ENCODE results near the gene GINS2. TPM values are rescaled to one million over a fixed set of nuclear protein-coding genes. Genes with fewer than 3 reads are reported as not detected.

The GINS2 gene
- total RNA-seq, 1 experiment from 2014 or later = 38.0 TPM

DNA sequence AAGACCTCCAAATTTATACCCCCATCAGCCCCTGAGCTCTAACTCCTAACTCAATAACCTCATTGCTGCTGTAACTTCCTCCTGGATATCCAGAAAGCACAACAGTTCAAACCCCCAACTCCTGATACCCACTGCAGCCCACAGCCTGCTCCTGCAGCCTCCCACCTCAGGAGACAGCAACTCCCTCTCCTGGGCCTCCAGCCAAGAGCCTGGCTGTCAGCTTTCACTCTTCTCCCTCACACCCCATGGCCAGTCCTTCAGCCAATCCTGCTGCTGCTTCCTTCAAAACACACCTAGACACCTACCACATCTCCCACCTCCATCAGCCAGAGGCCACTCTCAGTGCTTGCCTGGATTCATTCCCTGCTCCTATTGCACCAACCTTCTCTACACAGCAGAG lies 5.4 kb downstream of the GINS2 start (continued):
- TF ChIP-seq FOXP1 (CRISPR knock-in tag; IDR thresholded peaks at IDR 0.05; ENCODE audit: borderline replicate concordance) (no peak), HMGA2 (CRISPR knock-in tag; IDR thresholded peaks at IDR 0.05) (no peak), ZNF121 (CRISPR knock-in tag; IDR thresholded peaks at IDR 0.05) (no peak), CREM (CRISPR knock-in tag; IDR thresholded peaks at IDR 0.05) (no peak)
- TF ChIP-seq, protein P1, sequence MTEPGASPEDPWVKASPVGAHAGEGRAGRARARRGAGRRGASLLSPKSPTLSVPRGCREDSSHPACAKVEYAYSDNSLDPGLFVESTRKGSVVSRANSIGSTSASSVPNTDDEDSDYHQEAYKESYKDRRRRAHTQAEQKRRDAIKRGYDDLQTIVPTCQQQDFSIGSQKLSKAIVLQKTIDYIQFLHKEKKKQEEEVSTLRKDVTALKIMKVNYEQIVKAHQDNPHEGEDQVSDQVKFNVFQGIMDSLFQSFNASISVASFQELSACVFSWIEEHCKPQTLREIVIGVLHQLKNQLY (CRISPR knock-in tag; IDR thresholded peaks at IDR 0.05) = no peak

DNA sequence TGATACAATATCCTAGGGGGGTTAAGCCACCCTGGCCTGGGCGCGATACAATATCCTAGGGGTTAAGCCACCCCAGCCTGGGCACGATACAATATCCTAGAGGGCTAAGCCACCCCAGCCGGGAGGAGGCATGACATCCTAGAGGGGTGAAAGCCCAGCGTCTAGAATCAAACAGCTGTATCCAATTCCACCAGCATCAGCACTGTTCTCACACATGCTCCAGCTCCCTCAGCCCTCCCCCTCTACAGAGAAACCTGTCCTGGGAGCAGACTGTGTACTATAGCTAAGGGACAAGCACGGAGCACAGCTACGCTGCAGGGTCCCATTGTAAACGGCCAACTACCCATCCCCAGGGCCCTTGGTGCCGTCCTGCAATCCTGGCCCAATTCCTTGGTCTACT lies 6.2 kb downstream of the GINS2 start:
- no peak; the same call in 1 of the 2 replicates for ATAC-seq
- Mint-ChIP-seq H3K4me1 (peaks cover 8% of the 10 kb centered on the region), H3K9me3 (no peaks in the 10 kb centered on the region), H3K36me3 (peaks cover 38% of the 10 kb centered on the region), H3K27ac (no peak overlapping the region), H3K27me3 (ENCODE audit: low read depth) (no peaks in the 10 kb centered on the region), H3K4me3 (no peak overlapping the region)
- CTCF ChIA-PET = interaction anchor here (0.9 to 1.7 kb wide), 5 partner anchors 16 to 266 kb away, joined by 4 to 10 read pairs (median 5); no protein-coding TSS in a partner anchor
- TF ChIP-seq SMAD3 (CRISPR knock-in tag; IDR thresholded peaks at IDR 0.05; ENCODE audit: borderline replicate concordance) (no peak), NFE2L1 (CRISPR knock-in tag; IDR thresholded peaks at IDR 0.05) (no peak), NFYB (CRISPR knock-in tag; conservative IDR thresholded peaks at IDR 0.05; ENCODE audit: low read depth) (no peak), JAZF1 (CRISPR knock-in tag; IDR thresholded peaks at IDR 0.05) (no peak), RELA (CRISPR knock-in tag; IDR thresholded peaks at IDR 0.05; ENCODE audit: borderline replicate concordance) (no peak)
- TF ChIP-seq, protein P2, sequence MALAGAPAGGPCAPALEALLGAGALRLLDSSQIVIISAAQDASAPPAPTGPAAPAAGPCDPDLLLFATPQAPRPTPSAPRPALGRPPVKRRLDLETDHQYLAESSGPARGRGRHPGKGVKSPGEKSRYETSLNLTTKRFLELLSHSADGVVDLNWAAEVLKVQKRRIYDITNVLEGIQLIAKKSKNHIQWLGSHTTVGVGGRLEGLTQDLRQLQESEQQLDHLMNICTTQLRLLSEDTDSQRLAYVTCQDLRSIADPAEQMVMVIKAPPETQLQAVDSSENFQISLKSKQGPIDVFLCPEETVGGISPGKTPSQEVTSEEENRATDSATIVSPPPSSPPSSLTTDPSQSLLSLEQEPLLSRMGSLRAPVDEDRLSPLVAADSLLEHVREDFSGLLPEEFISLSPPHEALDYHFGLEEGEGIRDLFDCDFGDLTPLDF (CRISPR knock-in tag; IDR thresholded peaks at IDR 0.05) = no peak
- TF ChIP-seq, protein P3, sequence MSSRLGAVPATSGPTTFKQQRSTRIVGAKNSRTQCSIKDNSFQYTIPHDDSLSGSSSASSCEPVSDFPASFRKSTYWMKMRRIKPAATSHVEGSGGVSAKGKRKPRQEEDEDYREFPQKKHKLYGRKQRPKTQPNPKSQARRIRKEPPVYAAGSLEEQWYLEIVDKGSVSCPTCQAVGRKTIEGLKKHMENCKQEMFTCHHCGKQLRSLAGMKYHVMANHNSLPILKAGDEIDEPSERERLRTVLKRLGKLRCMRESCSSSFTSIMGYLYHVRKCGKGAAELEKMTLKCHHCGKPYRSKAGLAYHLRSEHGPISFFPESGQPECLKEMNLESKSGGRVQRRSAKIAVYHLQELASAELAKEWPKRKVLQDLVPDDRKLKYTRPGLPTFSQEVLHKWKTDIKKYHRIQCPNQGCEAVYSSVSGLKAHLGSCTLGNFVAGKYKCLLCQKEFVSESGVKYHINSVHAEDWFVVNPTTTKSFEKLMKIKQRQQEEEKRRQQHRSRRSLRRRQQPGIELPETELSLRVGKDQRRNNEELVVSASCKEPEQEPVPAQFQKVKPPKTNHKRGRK (CRISPR knock-in tag; IDR thresholded peaks at IDR 0.05; ENCODE audit: borderline replicate concordance) = no peak
- POLR2A ChIA-PET = no interaction called here
- DNase-seq (ENCODE audit: low spot score) = no peak

DNA sequence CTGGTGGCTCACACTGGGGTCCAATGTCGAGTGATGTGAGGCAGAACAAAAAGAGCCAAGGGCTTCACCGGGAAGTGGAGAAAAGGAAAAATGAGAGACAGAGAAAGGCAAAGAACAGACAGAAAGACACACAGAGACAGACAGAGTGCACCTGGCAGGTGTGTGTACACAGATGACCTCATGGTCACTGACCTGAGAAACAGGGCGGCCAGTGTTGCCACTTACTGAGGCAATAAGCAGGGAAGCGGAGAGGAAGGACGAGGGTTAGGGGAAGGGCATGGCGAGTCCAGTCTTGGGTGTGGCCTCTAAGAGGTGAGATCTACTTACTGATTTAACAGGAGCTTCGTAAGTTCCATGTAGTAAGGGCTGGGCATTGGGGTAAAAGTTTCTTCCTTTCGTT lies 7.5 kb downstream of the GINS2 start:
- H3K4me3 Mint-ChIP-seq = no peak overlapping the region
- H3K36me3 Mint-ChIP-seq = peaks cover 35% of the 10 kb centered on the region
- ChIA-PET CTCF (interaction anchor here (0.6 kb wide), 1 partner anchor 25 kb away, joined by 3 read pairs; no protein-coding TSS in a partner anchor), POLR2A (no interaction called here)
- H3K27me3 Mint-ChIP-seq (ENCODE audit: low read depth) = no peaks in the 10 kb centered on the region
- ATAC-seq = no peak
- H3K4me1 Mint-ChIP-seq = peaks cover 2% of the 10 kb centered on the region; the same call in 1 of the 2 replicates
- DNase-seq (ENCODE audit: low spot score) = no peak
- H3K27ac Mint-ChIP-seq = no peak overlapping the region
- no peaks in the 10 kb centered on the region for H3K9me3 Mint-ChIP-seq
- TF ChIP-seq, protein P4, sequence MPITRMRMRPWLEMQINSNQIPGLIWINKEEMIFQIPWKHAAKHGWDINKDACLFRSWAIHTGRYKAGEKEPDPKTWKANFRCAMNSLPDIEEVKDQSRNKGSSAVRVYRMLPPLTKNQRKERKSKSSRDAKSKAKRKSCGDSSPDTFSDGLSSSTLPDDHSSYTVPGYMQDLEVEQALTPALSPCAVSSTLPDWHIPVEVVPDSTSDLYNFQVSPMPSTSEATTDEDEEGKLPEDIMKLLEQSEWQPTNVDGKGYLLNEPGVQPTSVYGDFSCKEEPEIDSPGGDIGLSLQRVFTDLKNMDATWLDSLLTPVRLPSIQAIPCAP (CRISPR knock-in tag; IDR thresholded peaks at IDR 0.05) = no peak
- no peak for TF ChIP-seq KAT7 (CRISPR knock-in tag; IDR thresholded peaks at IDR 0.05; ENCODE audit: borderline replicate concordance)
- no peak for TF ChIP-seq FOXP1 (CRISPR knock-in tag; IDR thresholded peaks at IDR 0.05; ENCODE audit: borderline replicate concordance)
- TF ChIP-seq, protein P5, sequence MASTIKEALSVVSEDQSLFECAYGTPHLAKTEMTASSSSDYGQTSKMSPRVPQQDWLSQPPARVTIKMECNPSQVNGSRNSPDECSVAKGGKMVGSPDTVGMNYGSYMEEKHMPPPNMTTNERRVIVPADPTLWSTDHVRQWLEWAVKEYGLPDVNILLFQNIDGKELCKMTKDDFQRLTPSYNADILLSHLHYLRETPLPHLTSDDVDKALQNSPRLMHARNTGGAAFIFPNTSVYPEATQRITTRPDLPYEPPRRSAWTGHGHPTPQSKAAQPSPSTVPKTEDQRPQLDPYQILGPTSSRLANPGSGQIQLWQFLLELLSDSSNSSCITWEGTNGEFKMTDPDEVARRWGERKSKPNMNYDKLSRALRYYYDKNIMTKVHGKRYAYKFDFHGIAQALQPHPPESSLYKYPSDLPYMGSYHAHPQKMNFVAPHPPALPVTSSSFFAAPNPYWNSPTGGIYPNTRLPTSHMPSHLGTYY (CRISPR knock-in tag; IDR thresholded peaks at IDR 0.05) = no peak
- TF ChIP-seq, protein P3 (CRISPR knock-in tag; IDR thresholded peaks at IDR 0.05; ENCODE audit: borderline replicate concordance) = no peak
- TF ChIP-seq, protein P6, sequence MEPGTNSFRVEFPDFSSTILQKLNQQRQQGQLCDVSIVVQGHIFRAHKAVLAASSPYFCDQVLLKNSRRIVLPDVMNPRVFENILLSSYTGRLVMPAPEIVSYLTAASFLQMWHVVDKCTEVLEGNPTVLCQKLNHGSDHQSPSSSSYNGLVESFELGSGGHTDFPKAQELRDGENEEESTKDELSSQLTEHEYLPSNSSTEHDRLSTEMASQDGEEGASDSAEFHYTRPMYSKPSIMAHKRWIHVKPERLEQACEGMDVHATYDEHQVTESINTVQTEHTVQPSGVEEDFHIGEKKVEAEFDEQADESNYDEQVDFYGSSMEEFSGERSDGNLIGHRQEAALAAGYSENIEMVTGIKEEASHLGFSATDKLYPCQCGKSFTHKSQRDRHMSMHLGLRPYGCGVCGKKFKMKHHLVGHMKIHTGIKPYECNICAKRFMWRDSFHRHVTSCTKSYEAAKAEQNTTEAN (CRISPR knock-in tag; IDR thresholded peaks at IDR 0.05) = no peak
- TF ChIP-seq NFE2L1 (CRISPR knock-in tag; IDR thresholded peaks at IDR 0.05) = no peak
- TF ChIP-seq ZNF416 (CRISPR knock-in tag; IDR thresholded peaks at IDR 0.05) = no peak
- no peak for TF ChIP-seq NR1H2 (CRISPR knock-in tag; IDR thresholded peaks at IDR 0.05)
- TF ChIP-seq, protein P7, sequence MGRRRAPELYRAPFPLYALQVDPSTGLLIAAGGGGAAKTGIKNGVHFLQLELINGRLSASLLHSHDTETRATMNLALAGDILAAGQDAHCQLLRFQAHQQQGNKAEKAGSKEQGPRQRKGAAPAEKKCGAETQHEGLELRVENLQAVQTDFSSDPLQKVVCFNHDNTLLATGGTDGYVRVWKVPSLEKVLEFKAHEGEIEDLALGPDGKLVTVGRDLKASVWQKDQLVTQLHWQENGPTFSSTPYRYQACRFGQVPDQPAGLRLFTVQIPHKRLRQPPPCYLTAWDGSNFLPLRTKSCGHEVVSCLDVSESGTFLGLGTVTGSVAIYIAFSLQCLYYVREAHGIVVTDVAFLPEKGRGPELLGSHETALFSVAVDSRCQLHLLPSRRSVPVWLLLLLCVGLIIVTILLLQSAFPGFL (CRISPR knock-in tag; IDR thresholded peaks at IDR 0.05; ENCODE audit: borderline replicate concordance) = no peak
- TF ChIP-seq, protein P8, sequence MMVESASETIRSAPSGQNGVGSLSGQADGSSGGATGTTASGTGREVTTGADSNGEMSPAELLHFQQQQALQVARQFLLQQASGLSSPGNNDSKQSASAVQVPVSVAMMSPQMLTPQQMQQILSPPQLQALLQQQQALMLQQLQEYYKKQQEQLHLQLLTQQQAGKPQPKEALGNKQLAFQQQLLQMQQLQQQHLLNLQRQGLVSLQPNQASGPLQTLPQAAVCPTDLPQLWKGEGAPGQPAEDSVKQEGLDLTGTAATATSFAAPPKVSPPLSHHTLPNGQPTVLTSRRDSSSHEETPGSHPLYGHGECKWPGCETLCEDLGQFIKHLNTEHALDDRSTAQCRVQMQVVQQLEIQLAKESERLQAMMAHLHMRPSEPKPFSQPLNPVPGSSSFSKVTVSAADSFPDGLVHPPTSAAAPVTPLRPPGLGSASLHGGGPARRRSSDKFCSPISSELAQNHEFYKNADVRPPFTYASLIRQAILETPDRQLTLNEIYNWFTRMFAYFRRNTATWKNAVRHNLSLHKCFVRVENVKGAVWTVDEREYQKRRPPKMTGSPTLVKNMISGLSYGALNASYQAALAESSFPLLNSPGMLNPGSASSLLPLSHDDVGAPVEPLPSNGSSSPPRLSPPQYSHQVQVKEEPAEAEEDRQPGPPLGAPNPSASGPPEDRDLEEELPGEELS (CRISPR knock-in tag; IDR thresholded peaks at IDR 0.05) = no peak
- no peak for TF ChIP-seq RELA (CRISPR knock-in tag; IDR thresholded peaks at IDR 0.05; ENCODE audit: borderline replicate concordance)
